Colonic mucosa (tissue), 4 donors: ENCODE data around the gene PDPK1. TPM values are rescaled to one million over a fixed set of nuclear protein-coding genes. Genes with fewer than 3 reads are reported as not detected.
"Not testable (repeated sequence)": the region's sequence is repeated elsewhere in the genome, so short reads cannot be mapped to it uniquely, and the experiment has no call there.

ENCODE experiments used
- DNase-seq: peaks from one replicate; pipeline ENCODE4 v3.0.0-alpha.2; 2020
- H3K27ac ChIP-seq: fragments of 200-600 bp; one replicate; pipeline ENCODE4 v1.8.0; 2021
- H3K27me3 ChIP-seq: fragments of 200-600 bp; one replicate; pipeline ENCODE4 v1.8.0; 2021
- H3K36me3 ChIP-seq: fragments of 200-600 bp; one replicate; pipeline ENCODE4 v1.8.0; 2021
- H3K4me1 ChIP-seq: fragments of 200-600 bp; one replicate; pipeline ENCODE4 v1.8.0; 2021; ENCODE audit warnings: mild to moderate bottlenecking
- H3K4me3 ChIP-seq: fragments of 200-600 bp; one replicate; pipeline ENCODE4 v1.8.0; 2021
- H3K9ac ChIP-seq, 2 donors: one replicate each; pipeline ENCODE4 v1.7.0; 2013; ENCODE audit warnings: control low read depth in 2 of 2, low read depth in 2 of 2, low read length in 2 of 2
- H3K9me3 ChIP-seq: fragments of 200-600 bp; one replicate; pipeline ENCODE4 v1.8.0; 2021
- intact Hi-C: fragments of 100-400 bp; cut with DNase I; formaldehyde crosslinking; loops from one replicate; pipeline ENCODE4 v1.14.1; 2022
- microRNA-seq: library from miRNA; unstranded; fragments of <30 nt; microRNA quantifications from one replicate; pipeline ENCODE4, GENCODE V29; 2019
- total RNA-seq, 2 donors: library from RNA; stranded (reverse); fragmentation: NEBNext Ultra II Directional in 1 of 2; extraction: Animal tissue kit (Norgen Biotek cat#: 25700) in 1 of 2; gene quantifications; one replicate each; pipeline ENCODE4 v1.2.1, GENCODE V29; 2021
- donor health status: healthy.
- donor health status: DM: no; HTN: no; CAD: no.
- donor health status: DM: no; HTN: no; CAD: no.

The PDPK1 gene
- total RNA-seq, 2 donors from 2014 or later, result 60.4 to 71.5 TPM

DNA sequence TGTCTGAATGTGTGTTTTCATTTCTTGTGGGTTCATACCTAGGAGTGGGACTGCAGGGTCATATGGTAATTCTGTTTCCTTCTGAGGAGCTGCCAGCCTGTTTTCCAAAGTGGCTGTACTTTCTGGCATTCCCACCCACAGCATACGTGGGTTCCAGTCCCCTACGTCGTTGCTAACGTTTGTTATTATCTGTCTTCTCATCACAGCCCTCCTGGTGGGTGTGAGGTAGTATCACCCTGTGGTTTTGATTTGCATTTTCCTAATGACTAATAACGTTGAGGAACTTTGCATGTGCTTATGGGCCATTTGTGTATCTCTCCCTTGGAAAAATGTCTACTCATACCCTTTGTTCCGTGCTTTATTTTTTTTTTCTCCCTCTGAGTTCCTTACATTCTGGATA, 89.3 kb downstream of the PDPK1 start:
- H3K36me3 ChIP-seq, H3K4me3 ChIP-seq, H3K4me1 ChIP-seq, DNase-seq, H3K27me3 ChIP-seq, H3K9me3 ChIP-seq, H3K27ac ChIP-seq, H3K9ac ChIP-seq, intact Hi-C loops: not testable (repeated sequence)

GRCh38 chr16:2631203-2631602, 93.4 kb downstream of the PDPK1 start:
- H3K4me3 ChIP-seq, DNase-seq, H3K36me3 ChIP-seq, intact Hi-C loops, H3K9ac ChIP-seq, H3K27me3 ChIP-seq, H3K27ac ChIP-seq, H3K9me3 ChIP-seq, H3K4me1 ChIP-seq: not testable (repeated sequence)

DNA sequence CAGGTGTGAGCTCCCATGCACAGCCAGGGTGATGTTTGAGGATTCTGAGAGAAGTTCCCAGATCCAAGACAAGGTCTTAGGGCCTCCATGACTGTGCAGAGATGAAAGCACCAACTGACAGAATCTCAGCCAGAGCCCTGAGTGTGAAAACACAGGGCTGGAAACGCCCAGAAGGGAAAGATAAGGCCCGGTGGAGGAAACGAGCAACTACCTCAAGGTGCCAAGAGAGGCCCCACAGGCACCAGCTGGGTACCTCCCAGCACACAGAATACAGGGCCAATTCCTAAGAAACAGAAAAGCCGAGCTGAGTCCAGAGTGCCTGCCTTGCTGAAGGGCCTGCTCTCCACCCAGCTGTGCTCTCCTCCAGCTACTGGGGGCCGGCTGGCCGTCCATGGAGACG, 94.5 kb downstream of the PDPK1 start:
- H3K4me3 ChIP-seq, H3K36me3 ChIP-seq: not testable (repeated sequence)

DNA sequence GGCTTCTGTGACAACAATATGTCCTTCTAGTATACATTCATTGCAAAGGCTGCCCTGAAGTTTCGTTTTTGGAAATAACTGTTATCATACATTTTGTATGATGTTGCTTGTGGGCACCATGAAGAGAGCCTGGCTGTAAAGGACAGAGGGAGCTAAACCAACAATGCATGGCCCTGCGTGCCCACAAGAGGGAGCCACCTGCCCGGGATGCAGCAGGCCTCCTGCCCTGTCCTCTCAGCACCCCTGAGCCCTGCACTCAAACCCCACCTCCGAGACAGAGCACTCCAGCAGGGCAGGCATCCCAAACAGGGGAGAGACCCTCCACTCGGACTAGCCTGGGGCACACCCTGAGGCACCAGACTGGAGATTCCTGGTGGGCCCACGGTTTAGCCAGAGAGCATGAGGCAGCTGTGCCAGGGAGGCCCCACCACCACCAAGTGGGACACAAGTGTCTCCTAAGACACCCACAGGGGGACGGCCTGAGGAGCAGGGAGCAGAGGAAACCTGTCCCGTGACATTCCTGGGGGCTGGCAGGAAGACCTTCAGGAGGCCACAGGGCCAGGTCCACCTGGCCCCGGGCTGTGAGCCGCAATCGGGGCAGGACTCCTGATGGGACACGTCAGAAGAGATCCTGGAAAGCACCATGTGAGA, 101.4 kb downstream of the PDPK1 start:
- DNase-seq, result peak; percentile 42
- H3K9me3 ChIP-seq, intact Hi-C loops, H3K4me3 ChIP-seq, H3K27ac ChIP-seq, H3K9ac ChIP-seq, H3K4me1 ChIP-seq, H3K27me3 ChIP-seq, H3K36me3 ChIP-seq: not testable (repeated sequence)

More for the DNA sequence above, 94.5 kb downstream of the PDPK1 start:
- H3K4me1 ChIP-seq, H3K9ac ChIP-seq, H3K27me3 ChIP-seq, H3K27ac ChIP-seq, DNase-seq, H3K9me3 ChIP-seq, intact Hi-C loops: not testable (repeated sequence)

GRCh38 chr16:2639722-2640072, 101.9 kb downstream of the PDPK1 start:
- H3K4me3 ChIP-seq, H3K9ac ChIP-seq, intact Hi-C loops, H3K27me3 ChIP-seq, H3K4me1 ChIP-seq, H3K27ac ChIP-seq, H3K36me3 ChIP-seq, DNase-seq, H3K9me3 ChIP-seq: not testable (repeated sequence)

- H3K4me3 ChIP-seq, DNase-seq, H3K27me3 ChIP-seq, H3K9ac ChIP-seq, H3K27ac ChIP-seq, H3K9me3 ChIP-seq, intact Hi-C loops, H3K36me3 ChIP-seq, H3K4me1 ChIP-seq: not testable (repeated sequence)
Observed at GRCh38 chr16:2642561-2642960, 104.7 kb downstream of the PDPK1 start.

- H3K27ac ChIP-seq, H3K36me3 ChIP-seq, DNase-seq, H3K4me3 ChIP-seq, H3K9me3 ChIP-seq, intact Hi-C loops, H3K9ac ChIP-seq, H3K27me3 ChIP-seq, H3K4me1 ChIP-seq: not testable (repeated sequence)
Observed at GRCh38 chr16:2644754-2645453, 107.1 kb downstream of the PDPK1 start.

- DNase-seq, H3K9me3 ChIP-seq, H3K36me3 ChIP-seq, H3K4me1 ChIP-seq, H3K27ac ChIP-seq, H3K4me3 ChIP-seq, intact Hi-C loops, H3K9ac ChIP-seq, H3K27me3 ChIP-seq: not testable (repeated sequence)
Observed at GRCh38 chr16:2651268-2651871, 113.5 kb downstream of the PDPK1 start.

Small RNAs within 50 kb of the gene (microRNA-seq; reads per million reads assigned to microRNA genes)
- not detected for gene MIR3178

Other genes with a start within 250 kb of the PDPK1 start
- 1 to 10 TPM; 1.3 to 4.6 TPM for gene ABCA3, start 197.3 kb upstream of the PDPK1 start, total RNA-seq
- gene CCNF, start 108.6 kb upstream of the PDPK1 start, total RNA-seq, result 10 to 100 TPM in 1 of 2 donors, 1 to 10 TPM in 1; 8.6 to 38.2 TPM
- 10 to 100 TPM in 1 of 2 donors, 1 to 10 TPM in 1; 2.4 to 24.0 TPM for gene TEDC2, start 77.9 kb upstream of the PDPK1 start, total RNA-seq
- not detected for gene NTN3, start 66.7 kb upstream of the PDPK1 start, total RNA-seq
- 10 to 100 TPM in 1 of 2 donors, 1 to 10 TPM in 1; 8.4 to 15.8 TPM for gene TBC1D24, start 62.9 kb upstream of the PDPK1 start, total RNA-seq
- gene ATP6V0C, start 24.1 kb upstream of the PDPK1 start, total RNA-seq, result 100 to 1,000 TPM; 240 to 336 TPM
- gene AMDHD2, start 17.6 kb upstream of the PDPK1 start, total RNA-seq, result 10 to 100 TPM; 19.4 to 31.6 TPM
- gene CEMP1, start 6.6 kb upstream of the PDPK1 start, total RNA-seq, result under 1 TPM; 0.53 to 0.54 TPM
- 10 to 100 TPM; 45.2 to 88.3 TPM for gene KCTD5, start 144.5 kb downstream of the PDPK1 start, total RNA-seq
- under 1 TPM; 0.15 to 0.56 TPM for gene PRSS27, start 182.2 kb downstream of the PDPK1 start, total RNA-seq
- gene SRRM2, start 214.6 kb downstream of the PDPK1 start, total RNA-seq, result 100 to 1,000 TPM; 377 to 539 TPM
- 100 to 1,000 TPM; 230 to 333 TPM for gene ELOB, start 239.3 kb downstream of the PDPK1 start, total RNA-seq
- gene PRSS33, start 249.5 kb downstream of the PDPK1 start, total RNA-seq, result not detected